H1 (cell line): ENCODE results near the gene CPSF4L.

Experiments
- CEBPB ChIP-seq: IDR thresholded peaks from 2 replicates; pipeline ENCODE4 v1.6.1; 2012; ENCODE audit warnings: low read depth, low read length
- CHD2 ChIP-seq: IDR thresholded peaks from 2 replicates; pipeline ENCODE4 v1.6.1; 2012; ENCODE audit warnings: low read length, improper control_type of control experiment
- CREB1 ChIP-seq: IDR thresholded peaks from 2 replicates; pipeline ENCODE4 v1.6.1; 2012; ENCODE audit warnings: inconsistent platforms
- POLR2A ChIP-seq, 2 experiments: IDR thresholded peaks; 1 replicate in 1 of 2; 2 replicates in 1 of 2; pipeline ENCODE4 v1.6.1; 2011; ENCODE audit warnings: low read depth in 2 of 2, low read length in 2 of 2, mild to moderate bottlenecking in 2 of 2; ENCODE audit errors: control extremely low read depth in 1 of 2
- TBP ChIP-seq: IDR thresholded peaks from 2 replicates; pipeline ENCODE4 v1.6.1; 2011; ENCODE audit warnings: low read depth, low read length, improper control_type of control experiment
- TEAD4 ChIP-seq: IDR thresholded peaks from 2 replicates; pipeline ENCODE4 v1.6.1; 2012; ENCODE audit warnings: low read depth, low read length, inconsistent platforms, mixed read lengths
- YY1 ChIP-seq: IDR thresholded peaks from 2 replicates; pipeline ENCODE4 v1.6.1; 2011; ENCODE audit warnings: low read depth, mild to moderate bottlenecking, low read length
- TF ChIP-seq, protein P1 (sequence below), 3 experiments: IDR thresholded peaks; 1 replicate in 2 of 3; 2 replicates in 1 of 3; pipeline versions ENCODE4 v1.5.1 to v1.6.1; 2011; ENCODE audit warnings: low read length in 3 of 3, mild to moderate bottlenecking in 3 of 3, inconsistent platforms in 2 of 3, low read depth in 1 of 3, moderate library complexity in 1 of 3; ENCODE audit not compliant: insufficient read depth in 1 of 3; ENCODE audit errors: control extremely low read depth in 1 of 3
- TF ChIP-seq, protein P2 (sequence below): IDR thresholded peaks from 2 replicates; pipeline ENCODE4 v1.6.1; 2012; ENCODE audit warnings: low read length, inconsistent platforms
- TF ChIP-seq, protein P3 (sequence below): IDR thresholded peaks from 2 replicates; pipeline ENCODE4 v1.6.1; 2011; ENCODE audit warnings: low read length, improper control_type of control experiment

DNA sequence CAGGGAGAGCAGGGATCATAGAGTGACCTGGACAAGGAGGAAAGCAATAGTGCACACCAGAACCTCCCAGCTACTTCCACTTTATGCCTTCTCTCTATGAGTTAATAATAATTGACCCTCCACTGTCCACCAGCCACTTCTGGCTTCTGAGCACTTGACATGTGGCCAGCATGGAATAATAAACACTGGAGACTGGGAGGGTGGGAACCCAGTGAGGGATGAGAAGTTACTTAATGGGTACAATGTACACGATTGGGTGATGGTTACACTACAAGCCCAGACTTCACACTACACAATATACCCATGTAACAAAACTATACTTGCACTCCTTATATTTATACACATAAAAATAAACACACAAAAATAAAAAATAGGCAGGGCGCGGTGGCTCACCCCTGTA lies 38.7 kb upstream of the CPSF4L start:
- TF ChIP-seq, protein P1, sequence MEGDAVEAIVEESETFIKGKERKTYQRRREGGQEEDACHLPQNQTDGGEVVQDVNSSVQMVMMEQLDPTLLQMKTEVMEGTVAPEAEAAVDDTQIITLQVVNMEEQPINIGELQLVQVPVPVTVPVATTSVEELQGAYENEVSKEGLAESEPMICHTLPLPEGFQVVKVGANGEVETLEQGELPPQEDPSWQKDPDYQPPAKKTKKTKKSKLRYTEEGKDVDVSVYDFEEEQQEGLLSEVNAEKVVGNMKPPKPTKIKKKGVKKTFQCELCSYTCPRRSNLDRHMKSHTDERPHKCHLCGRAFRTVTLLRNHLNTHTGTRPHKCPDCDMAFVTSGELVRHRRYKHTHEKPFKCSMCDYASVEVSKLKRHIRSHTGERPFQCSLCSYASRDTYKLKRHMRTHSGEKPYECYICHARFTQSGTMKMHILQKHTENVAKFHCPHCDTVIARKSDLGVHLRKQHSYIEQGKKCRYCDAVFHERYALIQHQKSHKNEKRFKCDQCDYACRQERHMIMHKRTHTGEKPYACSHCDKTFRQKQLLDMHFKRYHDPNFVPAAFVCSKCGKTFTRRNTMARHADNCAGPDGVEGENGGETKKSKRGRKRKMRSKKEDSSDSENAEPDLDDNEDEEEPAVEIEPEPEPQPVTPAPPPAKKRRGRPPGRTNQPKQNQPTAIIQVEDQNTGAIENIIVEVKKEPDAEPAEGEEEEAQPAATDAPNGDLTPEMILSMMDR (IDR thresholded peaks at IDR 0.05; ENCODE audit: control extremely low read depth in 1 of 3, insufficient read depth in 1 of 3, low read depth in 1 of 3, low read length in 3 of 3), result no peak
- TF ChIP-seq CEBPB, result no peak
- TF ChIP-seq, protein P2, sequence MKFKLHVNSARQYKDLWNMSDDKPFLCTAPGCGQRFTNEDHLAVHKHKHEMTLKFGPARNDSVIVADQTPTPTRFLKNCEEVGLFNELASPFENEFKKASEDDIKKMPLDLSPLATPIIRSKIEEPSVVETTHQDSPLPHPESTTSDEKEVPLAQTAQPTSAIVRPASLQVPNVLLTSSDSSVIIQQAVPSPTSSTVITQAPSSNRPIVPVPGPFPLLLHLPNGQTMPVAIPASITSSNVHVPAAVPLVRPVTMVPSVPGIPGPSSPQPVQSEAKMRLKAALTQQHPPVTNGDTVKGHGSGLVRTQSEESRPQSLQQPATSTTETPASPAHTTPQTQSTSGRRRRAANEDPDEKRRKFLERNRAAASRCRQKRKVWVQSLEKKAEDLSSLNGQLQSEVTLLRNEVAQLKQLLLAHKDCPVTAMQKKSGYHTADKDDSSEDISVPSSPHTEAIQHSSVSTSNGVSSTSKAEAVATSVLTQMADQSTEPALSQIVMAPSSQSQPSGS, result no peak
- TF ChIP-seq POLR2A (IDR thresholded peaks at IDR 0.05; ENCODE audit: control extremely low read depth in 1 of 2, low read depth in 2 of 2, low read length in 2 of 2), result no peak
- no peak for TF ChIP-seq YY1
- TF ChIP-seq TEAD4, result no peak
- TF ChIP-seq TBP, result no peak
- TF ChIP-seq, protein P3, sequence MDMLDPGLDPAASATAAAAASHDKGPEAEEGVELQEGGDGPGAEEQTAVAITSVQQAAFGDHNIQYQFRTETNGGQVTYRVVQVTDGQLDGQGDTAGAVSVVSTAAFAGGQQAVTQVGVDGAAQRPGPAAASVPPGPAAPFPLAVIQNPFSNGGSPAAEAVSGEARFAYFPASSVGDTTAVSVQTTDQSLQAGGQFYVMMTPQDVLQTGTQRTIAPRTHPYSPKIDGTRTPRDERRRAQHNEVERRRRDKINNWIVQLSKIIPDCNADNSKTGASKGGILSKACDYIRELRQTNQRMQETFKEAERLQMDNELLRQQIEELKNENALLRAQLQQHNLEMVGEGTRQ, result no peak
- TF ChIP-seq CREB1, result no peak
- no peak for TF ChIP-seq CHD2
